Measurements from ENCODE around the gene DMAC2.
"Not testable (repeated sequence)": the region's sequence is repeated elsewhere in the genome, so short reads cannot be mapped to it uniquely, and the experiment has no call there.

The DMAC2 gene

DNA sequence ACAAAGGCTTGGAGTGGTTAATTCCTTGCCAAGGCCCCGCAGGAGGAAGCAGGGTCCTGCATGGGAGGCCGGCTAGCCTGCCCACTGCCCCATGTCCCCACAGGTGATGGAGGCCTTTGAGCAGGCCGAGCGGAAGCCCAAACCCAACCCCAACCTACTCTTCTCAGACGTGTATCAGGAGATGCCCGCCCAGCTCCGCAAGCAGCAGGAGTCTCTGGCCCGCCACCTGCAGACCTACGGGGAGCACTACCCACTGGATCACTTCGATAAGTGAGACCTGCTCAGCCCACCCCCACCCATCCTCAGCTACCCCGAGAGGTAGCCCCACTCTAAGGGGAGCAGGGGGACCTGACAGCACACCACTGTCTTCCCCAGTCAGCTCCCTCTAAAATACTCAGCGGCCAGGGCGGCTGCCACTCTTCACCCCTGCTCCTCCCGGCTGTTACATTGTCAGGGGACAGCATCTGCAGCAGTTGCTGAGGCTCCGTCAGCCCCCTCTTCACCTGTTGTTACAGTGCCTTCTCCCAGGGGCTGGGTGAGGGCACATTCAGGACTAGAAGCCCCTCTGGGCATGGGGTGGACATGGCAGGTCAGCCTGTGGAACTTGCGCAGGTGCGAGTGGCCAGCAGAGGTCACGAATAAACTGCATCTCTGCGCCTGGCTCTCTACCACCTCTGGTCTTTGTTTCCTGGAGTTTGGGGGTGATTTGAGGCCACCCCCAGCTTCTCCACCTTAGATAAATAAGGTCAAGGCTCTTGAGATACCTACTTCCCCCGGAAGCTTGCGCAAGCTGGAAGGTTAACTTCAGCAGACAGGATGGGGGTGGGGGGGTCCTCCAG lies 15.2 kb downstream of the DMAC2 start:
- DNase-seq (ENCODE audit: low read depth in 2 of 2, low spot score in 1 of 2) = no peak

DNA sequence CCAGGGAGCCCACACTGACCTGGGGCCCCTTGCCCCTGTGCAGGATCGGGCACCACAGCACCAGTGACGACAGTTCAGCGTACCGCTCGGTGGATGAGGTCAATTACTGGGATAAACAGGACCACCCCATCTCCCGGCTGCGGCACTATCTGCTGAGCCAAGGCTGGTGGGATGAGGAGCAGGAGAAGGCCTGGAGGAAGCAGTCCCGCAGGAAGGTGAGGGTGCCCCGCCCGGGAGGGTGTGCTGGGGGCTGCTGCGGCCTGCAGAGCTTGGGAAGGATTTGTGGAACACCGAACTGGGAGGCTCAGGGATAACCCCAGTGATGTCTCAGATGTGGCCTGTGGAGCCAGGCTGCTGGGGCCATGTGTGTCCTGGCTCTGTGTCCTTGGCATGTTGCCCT lies 16.8 kb downstream of the DMAC2 start:
- DNase-seq (ENCODE audit: low read depth in 2 of 2, low spot score in 1 of 2) = no peak

DNA sequence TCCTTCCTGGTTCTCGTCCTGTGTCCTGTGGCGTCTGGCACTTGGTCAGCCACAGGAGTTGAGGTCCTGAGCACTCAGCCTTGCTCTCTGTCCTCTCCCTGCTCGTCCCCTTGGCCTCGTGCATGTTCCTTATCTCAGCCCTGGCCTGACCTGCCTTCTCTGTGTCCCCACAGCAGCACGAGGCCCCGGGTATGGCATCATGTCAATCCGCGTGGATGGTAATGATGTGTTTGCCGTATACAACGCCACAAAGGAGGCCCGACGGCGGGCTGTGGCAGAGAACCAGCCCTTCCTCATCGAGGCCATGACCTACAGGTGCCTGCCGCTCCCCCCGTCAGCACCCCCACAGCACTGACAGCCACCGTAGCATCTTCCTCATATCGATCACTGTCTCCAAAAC lies 17.3 kb downstream of the DMAC2 start:
- DNase-seq (ENCODE audit: low read depth in 2 of 2, low spot score in 1 of 2) = no peak

DNA sequence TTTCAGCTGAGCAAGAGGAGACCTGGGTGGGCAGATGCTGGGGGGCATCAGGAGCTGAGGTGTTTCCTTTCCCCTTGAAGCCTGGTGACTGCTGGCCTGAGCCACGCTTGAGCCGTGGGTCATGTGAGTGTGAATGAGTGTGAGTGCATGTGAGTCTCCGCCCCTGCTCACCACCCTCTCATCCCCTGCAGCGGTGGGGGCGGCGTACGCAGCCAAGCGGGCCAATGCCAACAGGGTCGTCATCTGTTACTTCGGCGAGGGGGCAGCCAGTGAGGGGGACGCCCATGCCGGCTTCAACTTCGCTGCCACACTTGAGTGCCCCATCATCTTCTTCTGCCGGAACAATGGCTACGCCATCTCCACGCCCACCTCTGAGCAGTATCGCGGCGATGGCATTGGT lies 17.7 kb downstream of the DMAC2 start:
- DNase-seq (ENCODE audit: low read depth in 2 of 2, low spot score in 1 of 2) = no peak

DNA sequence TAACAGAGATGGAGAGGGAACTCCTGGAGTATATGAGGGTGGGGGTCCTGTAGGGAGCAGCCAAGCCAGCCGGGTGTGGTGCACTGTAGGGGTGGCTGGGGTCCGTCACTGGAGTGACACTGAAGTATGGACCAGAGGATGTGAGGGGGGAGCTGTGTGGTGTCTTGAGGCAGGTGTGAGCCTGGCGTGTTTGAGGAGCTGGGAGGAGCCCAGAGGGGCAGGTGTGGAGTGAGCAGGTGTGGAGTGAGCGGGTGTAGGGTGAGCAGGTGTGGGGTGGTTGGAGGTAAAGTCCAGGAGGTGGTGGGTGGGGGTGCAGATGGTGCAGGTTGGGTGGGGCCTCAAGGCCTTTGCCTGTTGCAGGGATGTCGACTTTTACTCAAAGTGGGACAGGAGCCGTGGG lies 18.4 kb downstream of the DMAC2 start:
- DNase-seq (ENCODE audit: low read depth in 2 of 2, low spot score in 1 of 2) = no peak

DNA sequence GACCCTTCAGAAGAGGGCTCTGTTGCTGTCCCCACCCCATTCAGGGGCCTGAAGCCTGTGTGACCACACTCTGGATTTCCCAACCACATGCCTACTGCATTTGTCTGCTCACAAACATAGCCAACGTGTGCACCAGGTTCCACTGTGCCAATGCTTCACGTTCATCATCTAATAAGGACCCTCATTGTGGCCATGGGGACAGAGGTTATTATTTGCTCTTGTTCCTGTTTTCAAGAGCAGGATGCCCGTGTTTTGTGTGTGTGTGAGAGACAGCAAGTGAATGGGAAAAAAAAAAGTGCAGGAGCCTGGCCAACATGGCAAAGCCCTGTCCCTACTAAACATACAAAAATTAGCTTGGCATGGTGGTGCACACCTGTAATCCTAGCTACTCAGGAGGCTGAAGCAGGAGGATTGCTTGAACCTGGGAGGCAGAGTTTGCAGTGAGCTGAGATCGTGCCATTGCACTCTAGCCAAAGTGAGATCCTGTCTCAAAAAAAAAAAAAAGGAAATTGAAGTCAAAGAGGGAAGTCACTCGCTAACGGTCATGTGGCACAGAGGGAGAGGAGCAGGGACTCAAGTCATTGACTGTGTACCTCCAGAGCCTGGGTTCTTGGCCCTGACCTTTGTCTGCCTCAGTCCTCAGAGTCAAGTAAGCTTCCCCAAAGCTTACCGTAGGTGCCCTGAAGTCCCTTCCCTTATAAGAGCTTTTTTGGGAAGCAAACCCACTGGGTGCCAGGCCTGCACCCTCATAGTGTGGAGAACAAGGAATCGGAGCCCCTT lies 19.4 kb downstream of the DMAC2 start:
- DNase-seq (ENCODE audit: low read depth in 2 of 2, low spot score in 1 of 2) = no peak

DNA sequence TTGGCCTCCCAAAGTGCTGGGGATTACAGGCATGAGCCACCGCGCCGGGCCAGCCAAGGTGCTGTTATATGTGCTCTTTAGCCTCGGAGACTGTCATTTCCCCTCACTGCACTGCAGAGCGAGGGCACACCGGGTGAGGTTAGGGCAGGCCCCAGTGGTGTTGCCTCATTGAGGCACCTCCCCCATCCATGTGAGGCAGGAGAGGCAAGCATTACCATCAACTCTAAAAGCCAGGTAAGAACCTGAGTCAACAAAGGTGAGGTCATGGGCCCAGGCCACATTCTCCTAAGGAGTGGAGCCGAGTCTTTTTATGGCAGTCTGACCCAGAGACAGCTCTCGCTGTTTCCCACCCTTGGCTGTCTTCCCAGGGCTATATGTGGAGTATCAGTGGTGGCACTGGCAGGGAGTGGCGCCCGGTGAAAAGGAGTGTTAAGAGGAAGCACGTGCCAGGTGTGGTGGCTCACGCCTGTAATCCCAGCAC lies 23.5 kb downstream of the DMAC2 start:
- DNase-seq (ENCODE audit: low read depth in 2 of 2, low spot score in 1 of 2) = no peak

DNA sequence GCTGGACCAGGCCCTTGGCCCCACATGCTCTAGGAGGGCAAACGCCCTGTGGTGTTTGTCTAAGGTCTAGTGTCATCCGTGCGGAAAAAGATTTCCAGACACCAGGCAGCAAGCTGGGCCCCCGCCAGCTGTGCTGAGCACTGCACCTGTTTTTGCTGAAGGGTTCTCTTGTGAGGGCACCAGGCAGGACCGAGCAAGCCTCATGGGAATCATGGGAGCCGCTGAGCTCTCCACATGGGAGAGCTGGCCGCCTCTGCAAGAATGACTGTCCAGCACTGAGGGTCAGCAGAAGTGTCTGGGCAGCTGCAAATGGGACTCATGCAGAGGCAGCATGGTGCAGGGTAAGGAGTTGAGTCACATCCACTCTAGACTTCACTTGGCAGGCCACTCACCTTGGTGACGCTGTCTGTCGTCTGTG lies 24.5 kb downstream of the DMAC2 start:
- no peak for DNase-seq (ENCODE audit: low read depth in 2 of 2, low spot score in 1 of 2)

DNA sequence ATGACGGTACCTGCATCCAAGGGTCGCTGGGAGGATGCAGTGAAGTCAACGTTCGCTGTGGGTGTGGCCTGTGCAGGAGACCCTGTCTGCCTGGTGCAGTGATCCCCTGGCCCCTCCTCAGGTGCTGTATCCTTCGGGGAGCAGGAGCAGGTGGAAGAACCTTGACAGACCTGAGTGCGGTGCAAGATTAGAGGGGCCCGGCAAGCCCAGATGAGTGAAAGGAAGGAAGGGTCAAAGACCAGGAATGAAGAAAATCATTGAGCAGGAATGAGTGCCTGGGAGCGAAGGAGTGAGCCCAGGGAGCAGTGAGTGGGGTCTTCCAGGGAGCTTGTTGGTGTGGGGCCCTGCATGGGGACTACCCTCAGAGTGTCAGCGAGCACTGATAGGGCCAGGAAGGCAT lies 25.3 kb downstream of the DMAC2 start:
- DNase-seq (ENCODE audit: low read depth in 2 of 2, low spot score in 1 of 2) = no peak

DNA sequence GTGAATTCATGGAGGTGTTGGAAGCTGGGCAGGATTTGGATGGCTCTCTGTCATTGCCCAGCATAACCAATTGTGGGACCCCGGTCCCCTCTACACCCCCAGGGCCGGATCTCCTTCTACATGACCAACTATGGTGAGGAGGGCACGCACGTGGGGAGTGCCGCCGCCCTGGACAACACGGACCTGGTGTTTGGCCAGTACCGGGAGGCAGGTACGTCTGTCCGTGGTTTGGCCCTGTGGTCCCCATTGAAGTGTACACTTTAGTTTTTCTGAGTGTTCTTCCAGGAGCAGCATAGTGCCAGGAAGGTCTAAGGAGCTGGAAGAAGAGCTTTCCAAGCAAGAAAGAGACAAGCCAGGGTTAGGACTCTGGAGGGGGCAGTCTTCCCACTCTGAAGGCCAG lies 25.8 kb downstream of the DMAC2 start:
- no peak for DNase-seq (ENCODE audit: low read depth in 2 of 2, low spot score in 1 of 2)

DNA sequence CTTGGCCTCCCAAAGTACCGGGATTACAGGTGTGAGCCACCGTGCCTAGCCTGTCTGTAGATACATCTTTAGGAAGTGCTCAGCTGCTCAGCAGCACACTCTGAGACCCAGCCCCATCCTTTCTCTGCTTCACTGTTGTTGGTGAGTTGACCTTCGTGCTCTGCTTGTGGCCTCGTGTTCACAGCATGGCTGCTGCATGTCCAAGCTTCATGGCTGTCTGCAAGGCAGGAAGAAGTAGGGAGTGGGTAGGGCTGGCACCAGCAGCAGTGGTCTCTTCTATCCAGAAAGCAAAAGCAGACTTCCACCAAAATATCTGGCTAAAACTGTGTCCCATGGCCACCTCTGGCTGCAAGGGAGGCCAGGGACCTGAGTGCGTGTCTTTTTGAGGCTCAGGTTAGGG lies 26.8 kb downstream of the DMAC2 start:
- no peak for DNase-seq (ENCODE audit: low read depth in 2 of 2, low spot score in 1 of 2)

DNA sequence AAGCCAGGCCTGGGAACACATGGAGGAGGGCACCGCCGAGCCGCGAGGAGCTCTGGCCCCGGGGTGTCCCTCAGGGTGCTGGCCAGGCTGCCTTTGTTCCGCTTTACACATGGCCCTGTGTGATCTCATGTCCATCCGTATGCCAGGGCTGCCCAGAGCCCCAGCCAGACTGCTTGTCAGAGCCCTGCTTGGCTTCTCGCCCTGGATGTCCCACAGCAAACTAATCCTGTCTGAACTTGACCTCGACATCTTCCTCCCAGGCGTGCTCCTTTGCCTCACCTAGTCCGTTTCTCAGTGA lies 27.8 kb downstream of the DMAC2 start:
- no peak for DNase-seq (ENCODE audit: low read depth in 2 of 2, low spot score in 1 of 2)

DNA sequence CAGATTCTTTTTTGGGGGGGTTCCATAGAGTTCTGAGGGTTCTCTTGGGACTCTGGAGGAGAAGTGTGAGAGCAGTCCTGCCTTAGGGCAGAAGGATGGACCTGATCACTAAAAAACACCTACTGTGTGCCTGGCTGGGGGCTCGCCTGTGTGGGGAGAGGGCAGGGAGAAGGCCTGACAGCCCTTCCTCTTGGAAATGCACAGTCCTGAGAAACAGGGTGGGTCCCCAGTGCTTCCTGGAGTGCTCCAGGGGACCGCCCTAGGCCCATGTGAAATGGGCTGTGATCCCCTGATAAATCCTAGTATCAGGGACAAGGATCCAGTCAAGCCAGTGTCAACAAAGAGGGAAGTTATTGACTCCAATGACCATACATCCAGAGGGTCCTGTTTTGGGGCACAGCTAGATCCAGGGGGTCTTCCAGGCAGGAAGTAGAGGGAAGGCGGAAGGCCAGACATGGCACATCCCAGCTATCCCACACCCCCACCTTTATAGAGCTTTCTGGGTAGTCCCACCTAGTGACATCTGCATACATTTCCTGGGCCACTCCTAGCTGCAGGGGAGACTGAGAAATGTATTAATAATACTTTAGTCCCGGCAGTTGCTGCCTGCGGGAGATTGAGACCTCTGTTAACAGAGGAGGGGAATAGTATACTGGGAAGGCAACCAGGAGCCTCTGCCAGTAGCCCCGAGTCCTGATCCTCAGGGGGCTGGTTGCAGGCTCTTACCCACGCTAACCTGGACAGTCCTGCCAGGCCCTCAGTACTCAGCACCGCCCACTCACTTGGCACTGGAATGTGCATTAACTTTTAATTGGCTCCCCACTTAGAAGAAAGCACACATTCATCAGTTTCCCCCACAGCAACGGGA lies 28.4 kb downstream of the DMAC2 start:
- no peak for DNase-seq (ENCODE audit: low read depth in 2 of 2, low spot score in 1 of 2)

DNA sequence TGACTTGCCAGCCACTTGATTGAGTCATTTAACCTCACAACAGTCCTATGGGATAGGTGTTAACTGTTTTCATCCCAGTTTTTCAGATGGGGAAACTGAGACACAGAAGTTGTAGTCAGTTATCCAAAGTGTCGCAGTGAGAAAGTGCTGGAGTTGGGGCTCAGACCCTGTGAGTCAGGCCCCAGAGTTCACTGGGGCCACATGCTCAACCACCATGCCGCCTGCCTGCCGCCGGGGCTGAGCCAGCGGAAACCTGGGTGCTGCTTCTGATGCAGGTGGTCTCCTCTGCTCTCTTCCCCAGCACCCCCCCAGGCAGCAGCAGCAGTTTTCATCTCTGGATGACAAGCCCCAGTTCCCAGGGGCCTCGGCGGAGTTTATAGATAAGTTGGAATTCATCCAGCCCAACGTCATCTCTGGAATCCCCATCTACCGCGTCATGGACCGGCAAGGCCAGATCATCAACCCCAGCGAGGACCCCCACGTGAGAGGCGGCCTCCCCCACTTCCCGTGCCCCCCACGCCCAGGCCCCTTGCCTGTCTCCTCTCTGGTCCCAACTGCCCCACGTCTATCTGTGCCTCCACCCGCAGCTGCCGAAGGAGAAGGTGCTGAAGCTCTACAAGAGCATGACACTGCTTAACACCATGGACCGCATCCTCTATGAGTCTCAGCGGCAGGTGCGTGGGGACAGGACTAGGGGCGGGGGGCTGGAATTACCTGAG lies 29.2 kb downstream of the DMAC2 start:
- no peak for DNase-seq (ENCODE audit: low read depth in 2 of 2, low spot score in 1 of 2)

DNA sequence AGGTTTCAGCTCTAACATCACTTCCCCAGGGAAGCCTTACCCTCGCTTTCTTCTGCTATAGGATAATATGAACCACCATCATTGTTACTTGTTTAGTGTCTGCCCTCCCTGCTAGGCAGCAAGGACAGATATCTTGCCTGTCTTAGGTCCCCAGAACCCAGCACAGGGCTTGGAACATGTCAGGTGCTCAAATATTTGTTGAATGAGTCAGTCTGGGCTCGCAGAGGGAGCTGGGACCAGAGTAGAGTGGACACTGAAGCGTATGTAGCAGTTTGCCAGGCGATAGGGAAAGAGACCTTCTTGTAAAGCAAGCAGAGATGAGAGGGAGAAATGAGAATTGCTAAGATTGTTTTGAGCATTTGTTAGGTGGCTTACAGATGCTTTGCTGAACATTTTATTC lies 30.4 kb downstream of the DMAC2 start:
- DNase-seq (ENCODE audit: low read depth in 2 of 2, low spot score in 1 of 2) = no peak

DNA sequence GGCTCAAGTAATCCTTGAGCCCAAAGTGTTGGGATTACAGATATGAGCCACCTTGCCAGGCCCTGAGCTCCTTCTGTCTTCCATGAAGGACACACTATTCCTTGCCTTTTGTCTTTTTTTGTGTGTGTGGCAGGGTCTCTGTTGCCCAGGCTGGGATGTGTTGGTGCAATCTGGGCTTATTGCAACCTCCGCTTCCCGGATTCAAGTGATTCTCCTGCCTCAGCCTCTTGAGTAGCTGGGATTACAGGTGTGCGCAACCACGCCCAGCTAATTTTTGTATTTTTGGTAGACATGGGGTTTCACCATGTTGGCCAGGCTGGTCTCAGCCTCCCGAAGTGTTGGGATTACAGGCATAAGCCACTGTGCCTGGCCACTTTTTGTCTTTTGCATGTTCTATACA lies 30.9 kb downstream of the DMAC2 start:
- DNase-seq (ENCODE audit: low read depth in 2 of 2, low spot score in 1 of 2) = not testable (repeated sequence)

DNA sequence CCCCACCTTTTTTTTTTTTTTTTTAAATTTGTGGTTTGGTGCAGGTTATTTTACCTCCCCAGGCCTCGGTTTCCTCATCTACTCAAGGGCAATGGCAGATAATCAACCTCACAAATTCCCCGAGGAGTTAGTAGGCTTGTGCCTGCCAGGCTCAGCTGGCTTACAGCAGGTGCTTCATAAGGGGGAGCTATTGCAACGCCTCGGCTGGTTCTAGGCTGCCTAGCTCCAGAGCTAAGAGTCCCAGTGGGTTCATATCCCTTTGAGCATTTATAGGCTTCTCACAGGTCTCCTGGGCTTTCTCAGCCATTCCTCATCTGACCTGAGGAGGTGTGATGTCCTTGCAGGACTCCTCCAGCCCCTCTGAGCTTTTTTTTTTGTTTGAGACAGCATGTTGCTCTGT lies 31.5 kb downstream of the DMAC2 start:
- DNase-seq (ENCODE audit: low read depth in 2 of 2, low spot score in 1 of 2) = no peak

DNA sequence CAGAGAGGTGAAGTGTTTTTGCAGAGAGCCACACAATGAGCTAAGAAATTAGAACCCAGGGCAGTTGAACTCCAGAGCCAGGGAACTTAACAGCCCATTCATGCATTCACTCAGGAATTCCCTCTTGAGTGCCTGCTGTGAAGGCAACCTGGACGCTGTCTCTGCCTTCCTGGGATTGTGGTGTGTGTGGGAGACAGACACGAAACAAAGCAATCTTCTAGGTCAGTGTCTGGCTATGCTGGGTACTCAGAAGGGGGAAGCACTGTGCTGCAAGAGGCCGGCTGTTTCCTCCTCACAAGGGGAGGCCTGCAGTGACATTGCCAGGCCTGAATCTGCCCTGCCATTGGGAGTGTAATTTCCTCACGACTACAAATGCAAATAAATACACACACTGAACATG lies 32.4 kb downstream of the DMAC2 start:
- no peak for DNase-seq (ENCODE audit: low read depth in 2 of 2, low spot score in 1 of 2)

DNA sequence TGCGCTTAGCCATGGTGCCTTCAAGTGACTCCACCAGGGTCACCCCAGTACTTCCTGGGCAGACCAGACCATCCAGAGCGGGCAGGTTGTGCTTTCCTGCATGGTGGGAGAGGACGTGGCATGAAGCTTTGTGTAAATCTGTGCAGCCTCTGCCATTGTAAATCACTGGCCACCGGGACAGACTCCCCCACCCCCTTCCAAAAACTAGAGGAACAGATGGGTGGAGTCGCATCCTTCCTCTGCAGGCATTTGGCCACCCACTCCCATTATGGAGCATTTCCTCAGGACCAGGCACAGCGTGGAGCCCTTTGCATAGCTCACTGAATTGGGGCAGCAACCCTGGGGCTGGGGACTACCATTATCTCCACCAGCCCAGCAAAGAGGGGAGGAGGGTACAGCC lies 33.9 kb downstream of the DMAC2 start:
- DNase-seq (ENCODE audit: low read depth in 2 of 2, low spot score in 1 of 2) = no peak

DNA sequence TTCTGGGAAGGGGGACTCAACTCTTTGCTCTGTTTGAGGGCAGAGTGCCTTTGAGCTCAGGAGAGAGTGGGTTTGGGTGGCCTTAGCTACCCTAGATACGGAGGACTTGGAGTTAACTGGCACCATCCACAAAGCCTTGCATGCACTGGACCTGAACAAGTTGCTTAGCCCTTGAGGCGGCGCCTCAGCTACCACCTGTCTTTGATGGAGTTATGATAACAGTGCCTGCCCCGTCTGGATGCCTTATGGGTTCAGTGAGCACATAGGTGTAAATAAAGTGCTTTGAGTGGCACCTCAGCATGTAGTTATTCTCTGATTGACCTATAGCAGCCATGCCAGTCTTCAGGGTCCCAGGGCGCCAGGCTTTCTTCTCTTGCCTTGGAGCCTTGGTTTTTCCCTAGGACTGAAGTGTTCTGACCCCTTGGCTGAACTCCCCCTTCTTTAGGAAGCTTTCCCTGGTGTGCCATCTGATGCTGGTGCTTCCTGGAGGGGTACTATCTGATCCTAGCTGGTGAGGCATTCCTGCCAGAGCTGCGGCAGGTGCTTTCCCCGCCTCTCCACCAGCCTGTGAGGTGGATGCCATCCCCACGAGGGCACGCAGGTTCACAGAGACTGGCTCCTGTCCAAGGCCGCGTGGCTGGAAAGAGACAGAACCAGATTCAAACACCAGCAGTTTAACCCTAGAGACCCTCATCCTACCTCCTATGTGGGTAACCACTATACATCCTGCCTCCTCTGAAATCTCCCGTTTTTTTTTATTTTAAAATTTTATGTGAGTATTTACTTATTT lies 36.3 kb downstream of the DMAC2 start:
- DNase-seq (ENCODE audit: low read depth in 2 of 2, low spot score in 1 of 2) = no peak

Measured in stimulated activated CD8-positive, alpha-beta memory T cell treated with anti-CD3 and anti-CD28 coated beads, Interleukin-4, amount 100 ng/mL, for 4 hours (primary cell).